IMR-90 (cell line): ENCODE data around the gene HYPK.

Source experiments
- MAZ ChIP-seq: IDR thresholded peaks from 2 replicates; pipeline ENCODE4 v1.6.1; 2012; ENCODE audit warnings: low read depth, mild to moderate bottlenecking, low read length, improper control_type of control experiment, moderate library complexity, borderline replicate concordance
- MXI1 ChIP-seq: IDR thresholded peaks from 2 replicates; pipeline ENCODE4 v1.6.1; 2012; ENCODE audit warnings: low read depth, mild to moderate bottlenecking, low read length, moderate library complexity, borderline replicate concordance
- POLR2A ChIP-seq: IDR thresholded peaks from 2 replicates; pipeline ENCODE4 v1.6.1; 2012; ENCODE audit warnings: mild to moderate bottlenecking, low read depth, low read length
- SMC3 ChIP-seq: fragments of 150-350 bp; IDR thresholded peaks from 2 replicates; pipeline ENCODE4 v1.6.1; 2016; ENCODE audit warnings: low read depth, mild to moderate bottlenecking, antibody characterized with exemption, low read length, moderate library complexity

GRCh38 chr15:43796566-43796965 lies 3.8 kb upstream of the HYPK start:
- TF ChIP-seq MXI1 (no peak), MAZ (no peak), POLR2A (no peak), SMC3 (no peak)
